CD4-positive, alpha-beta T cell (primary cell): ENCODE results near the gene SMKR1. TPM values are rescaled to one million over a fixed set of nuclear protein-coding genes. Genes with fewer than 3 reads are reported as not detected.

Experiments
- ATAC-seq: fragments of 200-7000 bp; cut with Tn5 transposase; one replicate; pipeline ENCODE4 v1.10.0; 2022; ENCODE audit warnings: mild to moderate bottlenecking; ENCODE audit not compliant: poor library complexity
- CTCF ChIA-PET: fragments of 350-600 bp; sonication (Branson Sonifier 250); formaldehyde crosslinking; loops from one replicate; lab custom pipeline; 2021; ENCODE audit warnings: antibody characterized with exemption, inconsistent platforms; lab: Charles Lee
- POLR2A ChIA-PET: fragments of 350-600 bp; sonication (Branson Sonifier 250); formaldehyde crosslinking; loops from one replicate; lab custom pipeline; 2021; ENCODE audit warnings: antibody characterized with exemption, inconsistent platforms; lab: Charles Lee
- DNase-seq, 14 experiments: peaks; one replicate each; pipeline ENCODE4 v3.0.0-alpha.2; 2013 to 2020; ENCODE audit warnings: mixed read lengths in 2 of 14
- H3K27ac ChIP-seq, 2 donors: one replicate each; pipeline versions ENCODE4 v1.5.1 to v1.7.0; 2013; ENCODE audit warnings: low read length in 2 of 2, low read depth in 1 of 2, mild to moderate bottlenecking in 1 of 2
- H3K27me3 ChIP-seq, 2 experiments: 1 replicate in 1 of 2; 2 replicates in 1 of 2; pipeline versions ENCODE4 v1.6.1 to v1.7.0; 2013; ENCODE audit warnings: low read length in 2 of 2, control low read depth in 1 of 2, mild to moderate bottlenecking in 1 of 2, moderate library complexity in 1 of 2; ENCODE audit not compliant: insufficient read depth in 2 of 2, control insufficient read depth in 1 of 2
- H3K36me3 ChIP-seq: one replicate; pipeline ENCODE4 v1.6.1; 2013; ENCODE audit warnings: low read length, control low read depth; ENCODE audit not compliant: insufficient read depth
- H3K4me1 ChIP-seq: one replicate; pipeline ENCODE4 v1.6.1; 2013; ENCODE audit warnings: low read length, control low read depth; ENCODE audit not compliant: insufficient read depth
- H3K4me3 ChIP-seq: one replicate; pipeline ENCODE4 v1.5.1; 2013; ENCODE audit warnings: mild to moderate bottlenecking, low read length, moderate library complexity
- H3K9me3 ChIP-seq, 2 experiments: 1 replicate in 1 of 2; 2 replicates in 1 of 2; pipeline versions ENCODE4 v1.6.1 to v1.7.0; 2013; ENCODE audit warnings: low read length in 2 of 2, mild to moderate bottlenecking in 2 of 2, control low read depth in 1 of 2, moderate library complexity in 1 of 2; ENCODE audit not compliant: control insufficient read depth in 1 of 2, insufficient read depth in 1 of 2
- H3K27ac Mint-ChIP-seq: one replicate; pipeline ENCODE4 v1.8.0; 2020; ENCODE audit warnings: mixed read lengths
- H3K27me3 Mint-ChIP-seq: one replicate; pipeline ENCODE4 v1.8.0; 2021; ENCODE audit warnings: mixed read lengths
- H3K36me3 Mint-ChIP-seq: one replicate; pipeline ENCODE4 v1.8.0; 2021; ENCODE audit warnings: low read depth, mixed read lengths
- H3K4me1 Mint-ChIP-seq: one replicate; pipeline ENCODE4 v1.8.0; 2021; ENCODE audit warnings: low read depth, mixed read lengths
- H3K4me3 Mint-ChIP-seq: one replicate; pipeline ENCODE4 v1.8.0; 2020; ENCODE audit warnings: mild to moderate bottlenecking, mixed read lengths
- H3K9me3 Mint-ChIP-seq: one replicate; pipeline ENCODE4 v1.8.0; 2020; ENCODE audit warnings: mixed read lengths
- CTCF ChIP-seq: fragments of 200-600 bp; IDR thresholded peaks from one replicate; pipeline ENCODE4 v1.8.0; 2022; ENCODE audit warnings: antibody characterized with exemption, mild to moderate bottlenecking
- intact Hi-C, 2 experiments: fragments of 100-400 bp; cut with DNase I in 1 of 2; cut with micrococcal nuclease in 1 of 2; formaldehyde crosslinking; loops; one replicate each; pipeline versions ENCODE4 v1.15.1 to v1.9.0; 2023 to 2025; cut with DNase I, micrococcal nuclease
- total RNA-seq, 174 experiments: library from RNA in 2 of 174; stranded (reverse) in 2 of 174; gene quantifications; one replicate each; pipeline ENCODE4 v1.2.3 and lab custom pipeline; 2021 to 2026

The SMKR1 gene
- total RNA-seq, 2 experiments from 2014 or later = 0.22 to 0.49 TPM

GRCh38 chr7:129458171-129458570 is 44.2 kb upstream of the SMKR1 start:
- Histone ChIP-seq H3K4me3 (no peak overlapping the region), H3K9me3 (no peaks in the 10 kb centered on the region), H3K36me3 (no peaks in the 10 kb centered on the region), H3K27ac (no peak overlapping the region), H3K4me1 (no peaks in the 10 kb centered on the region), H3K27me3 (no peaks in the 10 kb centered on the region)
- intact Hi-C loops = no loop called here
- no peak for ATAC-seq
- no peaks in the 10 kb centered on the region for H3K27me3 Mint-ChIP-seq
- no peak for TF ChIP-seq CTCF
- no peaks in the 10 kb centered on the region for H3K4me1 Mint-ChIP-seq
- no peaks in the 10 kb centered on the region for H3K9me3 Mint-ChIP-seq
- no peak for DNase-seq
- ChIA-PET POLR2A (no interaction called here), CTCF (no interaction called here)
- H3K36me3 Mint-ChIP-seq = no peaks in the 10 kb centered on the region
- no peak overlapping the region for H3K4me3 Mint-ChIP-seq
- H3K27ac Mint-ChIP-seq = no peak overlapping the region

GRCh38 chr7:129461809-129462208 is 40.5 kb upstream of the SMKR1 start:
- no peaks in the 10 kb centered on the region for H3K9me3 Mint-ChIP-seq
- H3K4me3 Mint-ChIP-seq = no peak overlapping the region
- H3K27ac ChIP-seq = no peak overlapping the region
- intact Hi-C loops = no loop called here
- no peaks in the 10 kb centered on the region for H3K36me3 Mint-ChIP-seq
- no peaks in the 10 kb centered on the region for H3K36me3 ChIP-seq
- H3K27ac Mint-ChIP-seq = no peak overlapping the region
- no peaks in the 10 kb centered on the region for H3K4me1 Mint-ChIP-seq
- ATAC-seq (no peak), DNase-seq (no peak)
- no peaks in the 10 kb centered on the region for H3K4me1 ChIP-seq
- ChIA-PET CTCF (interaction anchor here (1.4 kb wide), 1 partner anchor 94 kb away, joined by 5 read pairs; no protein-coding TSS in a partner anchor), POLR2A (no interaction called here)
- no peak overlapping the region for H3K4me3 ChIP-seq
- no peaks in the 10 kb centered on the region for H3K27me3 Mint-ChIP-seq
- no peaks in the 10 kb centered on the region for H3K9me3 ChIP-seq
- H3K27me3 ChIP-seq = no peaks in the 10 kb centered on the region
- no peak for TF ChIP-seq CTCF

GRCh38 chr7:129462420-129462819 is 39.9 kb upstream of the SMKR1 start:
- H3K27me3 Mint-ChIP-seq = no peaks in the 10 kb centered on the region
- ATAC-seq (no peak), DNase-seq (no peak)
- H3K4me3 Mint-ChIP-seq = no peak overlapping the region
- Histone ChIP-seq H3K4me1 (no peaks in the 10 kb centered on the region), H3K9me3 (no peaks in the 10 kb centered on the region), H3K27ac (no peak overlapping the region), H3K27me3 (no peaks in the 10 kb centered on the region), H3K4me3 (no peak overlapping the region), H3K36me3 (no peaks in the 10 kb centered on the region)
- no peak for TF ChIP-seq CTCF
- CTCF ChIA-PET = no interaction called here
- H3K36me3 Mint-ChIP-seq = no peaks in the 10 kb centered on the region
- H3K9me3 Mint-ChIP-seq = no peaks in the 10 kb centered on the region
- POLR2A ChIA-PET = no interaction called here
- H3K27ac Mint-ChIP-seq = no peak overlapping the region
- no peaks in the 10 kb centered on the region for H3K4me1 Mint-ChIP-seq
- intact Hi-C loops = no loop called here
